Natural killer cell (primary cell): Measurements from ENCODE around the gene COG7. TPM values are rescaled to one million over a fixed set of nuclear protein-coding genes. Genes with fewer than 3 reads are reported as not detected.

Source experiments
- ATAC-seq, 3 donors: fragments of 150-1000 bp in 2 of 3; fragments of 200-7000 bp in 1 of 3; cut with Tn5 transposase; 1 replicate in 1 of 3; 2 replicates in 2 of 3; pipeline ENCODE4 v1.10.0; 2021; ENCODE audit warnings: mild to moderate bottlenecking in 2 of 3, moderate library complexity in 2 of 3
- DNase-seq, 2 donors: peaks; one replicate each; pipeline versions ENCODE4 v3.0.0 to v3.0.0-alpha.2; 2013 to 2021; ENCODE audit warnings: mixed read lengths in 1 of 2
- H3K27ac ChIP-seq: one replicate; pipeline ENCODE4 v1.5.1; 2013; ENCODE audit warnings: mild to moderate bottlenecking, low read length
- H3K27me3 ChIP-seq: one replicate; pipeline ENCODE4 v1.6.1; 2013; ENCODE audit warnings: low read length; ENCODE audit not compliant: control insufficient read depth, insufficient read depth
- H3K36me3 ChIP-seq: one replicate; pipeline ENCODE4 v1.6.1; 2013; ENCODE audit warnings: low read length; ENCODE audit not compliant: control insufficient read depth, insufficient read depth
- H3K4me1 ChIP-seq: one replicate; pipeline ENCODE4 v1.6.1; 2013; ENCODE audit warnings: low read length; ENCODE audit not compliant: control insufficient read depth, insufficient read depth
- H3K4me3 ChIP-seq: one replicate; pipeline ENCODE4 v1.5.1; 2013; ENCODE audit warnings: low read length
- H3K9me3 ChIP-seq: one replicate; pipeline ENCODE4 v1.6.1; 2013; ENCODE audit warnings: low read length; ENCODE audit not compliant: control insufficient read depth, insufficient read depth
- H3K27ac Mint-ChIP-seq, 2 donors: one replicate each; pipeline ENCODE4 v1.8.0; 2022; ENCODE audit warnings: mild to moderate bottlenecking in 2 of 2, mixed read lengths in 2 of 2, moderate library complexity in 1 of 2
- H3K27me3 Mint-ChIP-seq, 2 donors: one replicate each; pipeline ENCODE4 v1.8.0; 2022; ENCODE audit warnings: low read depth in 2 of 2, mixed read lengths in 2 of 2
- H3K36me3 Mint-ChIP-seq: one replicate; pipeline ENCODE4 v1.8.0; 2022; ENCODE audit warnings: mixed read lengths
- H3K4me1 Mint-ChIP-seq, 2 donors: one replicate each; pipeline ENCODE4 v1.8.0; 2022; ENCODE audit warnings: mixed read lengths in 2 of 2
- H3K4me3 Mint-ChIP-seq: one replicate; pipeline ENCODE4 v1.8.0; 2022; ENCODE audit warnings: mild to moderate bottlenecking, moderate library complexity, mixed read lengths
- H3K9me3 Mint-ChIP-seq, 2 donors: one replicate each; pipeline ENCODE4 v1.8.0; 2022; ENCODE audit warnings: mixed read lengths in 2 of 2
- CTCF ChIP-seq: fragments of 200-600 bp; IDR thresholded peaks from one replicate; pipeline ENCODE4 v1.8.0; 2022; ENCODE audit warnings: antibody characterized with exemption
- WGBS: methylation state at CpG from one replicate; pipeline ENCODE4 v1.1.7; 2013; ENCODE audit warnings: missing lambda C conversion rate; ENCODE audit not compliant: insufficient coverage; 5-methylcytosine and 5-hydroxymethylcytosine counted together
- intact Hi-C: fragments of 100-400 bp; cut with micrococcal nuclease; formaldehyde crosslinking; loops from one replicate; pipeline ENCODE4 v1.14.2; 2022
- total RNA-seq, 4 donors: library from RNA; stranded (reverse); fragments of 120-200 nt in 1 of 4; gene quantifications; one replicate each; pipeline versions ENCODE4 v1.2.3 to v1.2.4, GENCODE V29; 2013 to 2022

The COG7 gene
- total RNA-seq, 3 donors from 2014 or later (not counting 1 experiment from before 2014, with no cell fraction given) = 18.4 to 26.6 (median 20.3) TPM

GRCh38 chr16:23433261-23433920 lies 19.6 kb downstream of the COG7 start:
- Mint-ChIP-seq H3K27me3 (no peaks in the 10 kb centered on the region), H3K4me3 (no peak overlapping the region), H3K36me3 (no peaks in the 10 kb centered on the region), H3K4me1 (no peaks in the 10 kb centered on the region), H3K9me3 (no peaks in the 10 kb centered on the region), H3K27ac (no peak overlapping the region)
- Histone ChIP-seq H3K36me3 (peaks cover 35% of the 10 kb centered on the region), H3K4me3 (no peak overlapping the region), H3K4me1 (no peaks in the 10 kb centered on the region), H3K9me3 (no peaks in the 10 kb centered on the region), H3K27me3 (no peaks in the 10 kb centered on the region), H3K27ac (no peak overlapping the region)
- 97% methylated on average over 16 of the region's 16 CpGs for WGBS
- no peak for ATAC-seq
- intact Hi-C loops = loop anchor here (10.0 kb wide), 2 partner anchors 249 to 1789 kb away; partner anchors contain the start of gene SCNN1G
- no peak for DNase-seq
- no peak for TF ChIP-seq CTCF

GRCh38 chr16:23432176-23433128 lies 20.5 kb downstream of the COG7 start:
- H3K36me3 Mint-ChIP-seq = no peaks in the 10 kb centered on the region

GRCh38 chr16:23428351-23428750 lies 24.6 kb downstream of the COG7 start:
- intact Hi-C loops = no loop called here
- peaks cover 32% of the 10 kb centered on the region for H3K36me3 ChIP-seq
- Mint-ChIP-seq H3K27ac (no peak overlapping the region), H3K9me3 (no peaks in the 10 kb centered on the region), H3K4me3 (no peak overlapping the region), H3K27me3 (no peaks in the 10 kb centered on the region), H3K36me3 (peaks cover 3% of the 10 kb centered on the region), H3K4me1 (no peaks in the 10 kb centered on the region)
- no CpG with 5 or more reads among the region's 2 CpGs for WGBS
- ATAC-seq (no peak), DNase-seq (no peak)
- no peaks in the 10 kb centered on the region for H3K27me3 ChIP-seq
- H3K4me3 ChIP-seq = no peak overlapping the region
- H3K4me1 ChIP-seq = no peaks in the 10 kb centered on the region
- no peaks in the 10 kb centered on the region for H3K9me3 ChIP-seq
- H3K27ac ChIP-seq = no peak overlapping the region
- no peak for TF ChIP-seq CTCF

More at GRCh38 chr16:23432176-23433128, 20.5 kb downstream of the COG7 start:
- Histone ChIP-seq H3K27me3 (no peaks in the 10 kb centered on the region), H3K4me1 (no peaks in the 10 kb centered on the region), H3K27ac (no peak overlapping the region), H3K4me3 (no peak overlapping the region), H3K9me3 (no peaks in the 10 kb centered on the region), H3K36me3 (peaks cover 31% of the 10 kb centered on the region)
- no peak for TF ChIP-seq CTCF
- ATAC-seq (no peak), DNase-seq (no peak)
- Mint-ChIP-seq H3K9me3 (no peaks in the 10 kb centered on the region), H3K4me3 (no peak overlapping the region), H3K4me1 (no peaks in the 10 kb centered on the region), H3K27me3 (no peaks in the 10 kb centered on the region), H3K27ac (no peak overlapping the region)
- 97% methylated on average over 8 of the region's 10 CpGs for WGBS
- intact Hi-C loops = loop anchor here (10.0 kb wide), 2 partner anchors 248 to 1788 kb away; partner anchors contain the start of gene SCNN1G
